HepG2 (cell line): ENCODE results near the gene TLNRD1. TPM values are rescaled to one million over a fixed set of nuclear protein-coding genes. Genes with fewer than 3 reads are reported as not detected.

ENCODE experiments used
- ATAC-seq: fragments of 200-7000 bp; cut with Tn5 transposase; 3 replicates; pipeline ENCODE4 v1.9.1; 2020; ENCODE audit warnings: mild to moderate bottlenecking, moderate library complexity
- BruUV-seq: library from RNA; stranded (reverse); fragments of 400-500 nt; replicated peaks from 2 replicates; lab custom pipeline; 2021; lab: Mats Ljungman, UMichigan
- CTCF ChIA-PET: fragments of 300-600 bp; formaldehyde crosslinking; extraction: SDS; loops from one replicate; lab custom pipeline; 2021; ENCODE audit warnings: low total read pairs, inconsistent platforms, low intra/inter-chr PET ratio; lab: Yijun Ruan, JAX
- POLR2A ChIA-PET: fragments of 350-600 bp; sonication (Branson Sonifier 250); formaldehyde crosslinking; loops from one replicate; lab custom pipeline; 2020; ENCODE audit warnings: antibody characterized with exemption, inconsistent platforms; lab: Yijun Ruan, JAX
- DNase-seq: peaks from one replicate; pipeline ENCODE4 v3.0.0-alpha.2; 2015; ENCODE audit warnings: low spot score
- FAIRE-seq: peaks from 3 replicates; lab custom pipeline; 2011; peaks lifted over from hg19 to GRCh38; lab: Jason Lieb, UNC
- H2AFZ ChIP-seq: one replicate; pipeline ENCODE4 v1.6.1; 2011; ENCODE audit warnings: low read length, inconsistent platforms
- H3K27ac ChIP-seq: fragments of 300-600 bp; 3 replicates; pipeline ENCODE4 v1.8.0; 2011; ENCODE audit warnings: mixed run types, mild to moderate bottlenecking, mixed read lengths, low read length, inconsistent platforms; ENCODE audit not compliant: insufficient read depth; ENCODE audit errors: extremely low read length
- H3K27me3 ChIP-seq, 2 experiments: fragments of 200-600 bp in 1 of 2; 2 replicates in 1 of 2; 3 replicates in 1 of 2; pipeline versions ENCODE4 v1.6.0 to v1.8.0; 2011; ENCODE audit warnings: low read length in 2 of 2, mild to moderate bottlenecking in 2 of 2, moderate library complexity in 2 of 2, inconsistent platforms in 1 of 2; ENCODE audit not compliant: insufficient read depth in 2 of 2, control insufficient read depth in 1 of 2
- H3K36me3 ChIP-seq, 2 experiments: fragments of 200-600 bp in 1 of 2; replicated peaks in 1 of 2; 2 replicates in 1 of 2; 3 replicates in 1 of 2; pipeline versions ENCODE4 v1.5.1 to v1.8.0; 2011; ENCODE audit warnings: low read length in 2 of 2, inconsistent platforms in 1 of 2; ENCODE audit not compliant: insufficient read depth in 2 of 2, control insufficient read depth in 1 of 2
- H3K4me1 ChIP-seq: 2 replicates; pipeline ENCODE4 v1.5.1; 2012; ENCODE audit warnings: low read length, inconsistent platforms; ENCODE audit not compliant: insufficient read depth
- H3K4me2 ChIP-seq: 2 replicates; pipeline ENCODE4 v1.6.0; 2011; ENCODE audit warnings: low read depth, low read length, inconsistent platforms
- H3K4me3 ChIP-seq, 3 experiments: fragments of 200-600 bp in 1 of 3; sonication (generic), shearing (Covaris generic) in 1 of 3; replicated peaks in 1 of 3; 2 replicates each; pipeline ENCODE4 v1.5.1; 2011 to 2016; ENCODE audit warnings: low read length in 3 of 3, inconsistent platforms in 2 of 3, low read depth in 2 of 3, mild to moderate bottlenecking in 2 of 3, control low read depth in 1 of 3, mixed read lengths in 1 of 3; ENCODE audit not compliant: insufficient read depth in 1 of 3
- H3K79me2 ChIP-seq: one replicate; pipeline ENCODE4 v1.6.1; 2011; ENCODE audit warnings: low read length, inconsistent platforms; ENCODE audit not compliant: insufficient read depth
- H3K9ac ChIP-seq: 2 replicates; pipeline ENCODE4 v1.6.0; 2011; ENCODE audit warnings: mild to moderate bottlenecking, low read depth, low read length, inconsistent platforms; ENCODE audit not compliant: insufficient read depth
- H3K9me3 ChIP-seq: 2 replicates; pipeline ENCODE4 v1.5.1; 2012; ENCODE audit warnings: mild to moderate bottlenecking, low read length
- H4K20me1 ChIP-seq: 2 replicates; pipeline ENCODE4 v1.6.0; 2011; ENCODE audit warnings: inconsistent platforms, mild to moderate bottlenecking, low read length, moderate library complexity; ENCODE audit not compliant: insufficient read depth
- ATM ChIP-seq: fragments of 450-650 bp; IDR thresholded peaks from 2 replicates; pipeline ENCODE4 v1.7.1; 2017; ENCODE audit warnings: mild to moderate bottlenecking, borderline replicate concordance
- BORCS8-MEF2B ChIP-seq: sonication (generic); formaldehyde crosslinking; IDR thresholded peaks from 2 replicates; pipeline ENCODE4 v1.8.0; 2022; ENCODE audit warnings: mild to moderate bottlenecking, missing genetic modification reagents
- HOXA3 ChIP-seq: sonication (generic); formaldehyde crosslinking; IDR thresholded peaks from 2 replicates; pipeline ENCODE4 v1.5.0; 2020; ENCODE audit warnings: missing genetic modification reagents
- MIER2 ChIP-seq: IDR thresholded peaks from 2 replicates; pipeline ENCODE4 v1.6.1; 2016; ENCODE audit warnings: missing biosample characterization, missing genetic modification reagents
- NFATC3 ChIP-seq: sonication (generic); formaldehyde crosslinking; IDR thresholded peaks from 2 replicates; pipeline ENCODE4 v1.5.1; 2020; ENCODE audit warnings: mild to moderate bottlenecking, missing genetic modification reagents
- PHF21A ChIP-seq: sonication (generic); formaldehyde crosslinking; IDR thresholded peaks from 2 replicates; pipeline ENCODE4 v1.5.0; 2020; ENCODE audit warnings: mild to moderate bottlenecking, missing genetic modification reagents
- POLR2A ChIP-seq, 2 experiments: IDR thresholded peaks; 2 replicates each; pipeline ENCODE4 v1.6.1; 2011; ENCODE audit warnings: low read depth in 2 of 2, low read length in 2 of 2, mild to moderate bottlenecking in 1 of 2, moderate library complexity in 1 of 2; ENCODE audit not compliant: insufficient read depth in 1 of 2
- RBFOX2 ChIP-seq: fragments of 200-400 bp; formaldehyde crosslinking; IDR thresholded peaks from 2 replicates; pipeline ENCODE4 v1.6.1; 2017; ENCODE audit warnings: low read depth, mild to moderate bottlenecking, low read length
- RBM39 ChIP-seq: fragments of 200-400 bp; formaldehyde crosslinking; IDR thresholded peaks from one replicate; pipeline ENCODE4 v1.6.1; 2018; ENCODE audit warnings: antibody characterized with exemption, mild to moderate bottlenecking, low read depth, low read length; ENCODE audit not compliant: poor library complexity, severe bottlenecking
- RFX5 ChIP-seq: IDR thresholded peaks from 2 replicates; pipeline ENCODE4 v1.6.1; 2011; ENCODE audit warnings: low read depth, low read length, improper control_type of control experiment
- SRY ChIP-seq: sonication (generic); formaldehyde crosslinking; IDR thresholded peaks from 2 replicates; pipeline ENCODE4 v1.8.0; 2022; ENCODE audit warnings: mild to moderate bottlenecking, missing genetic modification reagents
- ZC3H13 ChIP-seq: sonication (generic); formaldehyde crosslinking; IDR thresholded peaks from 2 replicates; pipeline ENCODE4 v1.8.1; 2023; ENCODE audit warnings: mild to moderate bottlenecking, missing genetic modification reagents, moderate library complexity
- ZNF12 ChIP-seq: sonication (generic); formaldehyde crosslinking; IDR thresholded peaks from 2 replicates; pipeline ENCODE4 v1.5.0; 2020; ENCODE audit warnings: missing genetic modification reagents
- ZNF7 ChIP-seq: IDR thresholded peaks from 2 replicates; pipeline ENCODE4 v1.6.1; 2016; ENCODE audit warnings: missing biosample characterization, missing genetic modification reagents
- ZNF703 ChIP-seq: sonication (generic); formaldehyde crosslinking; IDR thresholded peaks from 2 replicates; pipeline ENCODE4 v1.5.1; 2020; ENCODE audit warnings: missing genetic modification reagents, mild to moderate bottlenecking, moderate library complexity, borderline replicate concordance
- ZNF776 ChIP-seq: sonication (generic); formaldehyde crosslinking; IDR thresholded peaks from 2 replicates; pipeline ENCODE4 v1.4.0; 2020; ENCODE audit warnings: mild to moderate bottlenecking, missing genetic modification reagents
- WGBS: methylation state at CpG from one replicate; pipeline ENCODE4 v1.1.6; 2017; ENCODE audit warnings: low lambda C conversion rate; 5-methylcytosine and 5-hydroxymethylcytosine counted together
- in situ Hi-C: cut with HindIII; loops from 2 replicates; pipeline ENCODE4 v1.10.0; 2017; ENCODE audit warnings: low pct_unique_long_range_greater_than_20kb; ENCODE audit not compliant: extremely low pct_ligation_motif_present
- intact Hi-C: fragments of 100-400 bp; cut with micrococcal nuclease; formaldehyde crosslinking; loops from one replicate; pipeline ENCODE4 v1.10.0; 2022; ENCODE audit not compliant: unreplicated experiment
- polyA plus RNA-seq, 8 experiments: library from polyadenylated mRNA; depleted of rRNA in 3 of 8; stranded (reverse) in 7 of 8; unstranded in 1 of 8; fragments of >200 nt; fragmentation: Illumina TruSeq in 4 of 8; extraction: Trizol in 4 of 8; gene quantifications; 2 replicates each; pipeline versions ENCODE4 v1.2.1 to v1.2.3, GENCODE V29; 2011 to 2016; ENCODE audit warnings: low read depth in 4 of 8, missing spikeins in 1 of 8, mixed read lengths in 1 of 8; ENCODE audit not compliant: insufficient read depth in 1 of 8
- total RNA-seq, 5 experiments: library from RNA; depleted of rRNA; stranded (reverse); fragments of >200 nt; fragmentation: Illumina TruSeq; extraction: Trizol; gene quantifications; 2 replicates each; pipeline ENCODE4 v1.2.3, GENCODE V29; 2016; ENCODE audit warnings: low read depth in 1 of 5

Gene TLNRD1
- total and polyA plus RNA-seq, 2 of the 13 experiments (the other 11 are each of a cell fraction or from before 2014, with no cell fraction given) = 3.4 to 5.3 TPM

DNA sequence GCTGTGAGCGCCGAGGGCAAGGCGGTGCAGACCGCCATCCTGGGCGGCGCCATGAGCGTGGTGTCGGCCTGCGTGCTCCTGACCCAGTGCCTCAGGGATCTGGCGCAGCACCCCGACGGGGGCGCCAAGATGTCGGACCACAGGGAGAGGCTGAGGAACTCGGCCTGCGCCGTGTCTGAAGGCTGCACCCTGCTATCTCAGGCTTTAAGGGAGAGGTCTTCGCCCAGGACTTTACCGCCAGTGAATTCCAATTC, 2.3 kb downstream of the TLNRD1 start:
- FAIRE-seq = no peak
- H3K4me3 ChIP-seq = no peak overlapping the region
- H2AFZ ChIP-seq = no peak overlapping the region
- no peaks in the 10 kb centered on the region for H3K79me2 ChIP-seq
- peaks cover 40% of the 10 kb centered on the region for H3K4me1 ChIP-seq
- WGBS = 95% methylated on average over 7 of the region's 19 CpGs
- no peaks in the 10 kb centered on the region; the same call in 1 of the 2 replicates for H4K20me1 ChIP-seq
- TF ChIP-seq ZNF7 (no peak), RFX5 (no peak), RBM39 (no peak), NFATC3 (CRISPR knock-in tag) (no peak), MIER2 (no peak), HOXA3 (CRISPR knock-in tag) (peak; percentile 24; the same call in 1 of the 2 replicates), POLR2A (IDR thresholded peaks at IDR 0.05; ENCODE audit: insufficient read depth in 1 of 2, low read depth in 2 of 2, low read length in 2 of 2) (0 out of 4 replicates have a peak, but pooled peaks of 1 of the 2 experiments have one; percentile 21), RBFOX2 (0 out of 2 replicates have a peak, but pooled peaks have one; percentile 8), ZNF776 (CRISPR knock-in tag) (0 out of 2 replicates have a peak, but pooled peaks have one; percentile 6), ZC3H13 (CRISPR knock-in tag) (0 out of 2 replicates have a peak, but pooled peaks have one; percentile 20), ATM (no peak)
- intact Hi-C loops = no loop called here
- ChIA-PET POLR2A (no interaction called here), CTCF (no interaction called here)
- no peaks in the 10 kb centered on the region for H3K27me3 ChIP-seq
- no TSS peak for BruUV-seq
- no peaks in the 10 kb centered on the region for H3K9me3 ChIP-seq
- no peak for ATAC-seq
- H3K9ac ChIP-seq = no peak overlapping the region
- H3K27ac ChIP-seq = no peak overlapping the region
- no peak overlapping the region for H3K4me2 ChIP-seq
- H3K36me3 ChIP-seq = no peaks in the 10 kb centered on the region; a peak in 1 of 5 replicates
- DNase-seq = no peak
- in situ Hi-C loops = no loop called here

DNA sequence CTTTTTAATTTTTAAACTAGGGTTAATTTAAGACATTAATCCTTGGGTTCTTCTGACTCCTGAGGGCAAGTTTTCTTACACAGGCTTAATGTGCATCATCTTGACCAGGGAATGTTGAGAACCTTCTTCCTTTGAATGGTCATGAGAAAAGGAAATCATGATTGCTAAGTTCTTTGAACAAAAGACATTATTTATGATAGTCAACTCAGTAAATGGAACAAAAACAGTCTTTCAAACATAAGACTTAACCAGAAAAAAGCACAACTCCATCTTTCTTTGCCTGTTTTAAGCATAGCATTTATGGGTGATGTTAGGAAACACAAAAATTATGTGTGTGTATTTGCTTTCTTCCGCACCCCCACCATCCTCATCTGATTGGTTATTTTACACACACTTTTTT, 5.4 kb downstream of the TLNRD1 start:
- Histone ChIP-seq H3K4me1 (peaks cover 20% of the 10 kb centered on the region), H2AFZ (no peak overlapping the region), H3K9ac (no peak overlapping the region), H3K4me3 (no peak overlapping the region), H4K20me1 (no peaks in the 10 kb centered on the region; the same call in 1 of the 2 replicates), H3K4me2 (no peak overlapping the region), H3K27me3 (no peaks in the 10 kb centered on the region), H3K9me3 (no peaks in the 10 kb centered on the region), H3K79me2 (no peaks in the 10 kb centered on the region), H3K27ac (no peak overlapping the region), H3K36me3 (no peaks in the 10 kb centered on the region; a peak in 1 of 5 replicates)
- in situ Hi-C loops (no loop called here), intact Hi-C loops (no loop called here)
- TF ChIP-seq BORCS8-MEF2B = no peak
- no peak for TF ChIP-seq PHF21A
- TF ChIP-seq ZNF12 (CRISPR knock-in tag) = no peak
- no peak for TF ChIP-seq SRY (CRISPR knock-in tag)
- no peak for TF ChIP-seq ZNF703
- no TSS peak for BruUV-seq
- DNase-seq (no peak), ATAC-seq (no peak), FAIRE-seq (no peak)
- ChIA-PET POLR2A (no interaction called here), CTCF (no interaction called here)
- 100% methylated on average over 1 of the region's 1 CpG for WGBS
